Thyroid gland (tissue), 4 donors: ENCODE measurements around the gene RLF. TPM values are rescaled to one million over a fixed set of nuclear protein-coding genes. Genes with fewer than 3 reads are reported as not detected.
"Not testable (repeated sequence)": the region's sequence is repeated elsewhere in the genome, so short reads cannot be mapped to it uniquely, and the experiment has no call there.

ENCODE experiments used
- DNase-seq, 2 donors: peaks; one replicate each; pipeline ENCODE4 v3.0.0-alpha.2; 2019
- H3K27ac ChIP-seq, 3 donors: fragments of 200-600 bp; sonication (generic); 1 replicate in 2 of 3; 2 replicates in 1 of 3; pipeline ENCODE4 v1.5.1; 2016 to 2019; ENCODE audit warnings: mild to moderate bottlenecking in 1 of 3, moderate library complexity in 1 of 3
- H3K27me3 ChIP-seq: fragments of 200-600 bp; sonication (generic); one replicate; pipeline ENCODE4 v1.5.1; 2019
- H3K36me3 ChIP-seq, 2 donors: fragments of 200-600 bp; sonication (generic); one replicate each; pipeline ENCODE4 v1.5.1; 2016 to 2019
- H3K4me1 ChIP-seq, 2 donors: fragments of 200-600 bp; sonication (generic); one replicate each; pipeline ENCODE4 v1.5.1; 2017 to 2019
- H3K4me3 ChIP-seq, 3 donors: fragments of 200-600 bp; sonication (generic); replicated peaks in 1 of 3; 1 replicate in 2 of 3; 2 replicates in 1 of 3; pipeline ENCODE4 v1.5.1; 2016; ENCODE audit warnings: mild to moderate bottlenecking in 1 of 3
- H3K9me3 ChIP-seq: fragments of 200-600 bp; sonication (generic); one replicate; pipeline ENCODE4 v1.5.1; 2017
- POLR2A ChIP-seq, 2 donors: fragments of 450-650 bp; IDR thresholded peaks; one replicate each; pipeline ENCODE4 v1.6.1; 2017; ENCODE audit warnings: antibody characterized with exemption in 2 of 2, mild to moderate bottlenecking in 2 of 2, moderate library complexity in 1 of 2
- WGBS, 2 donors: methylation state at CpG; one replicate each; pipeline ENCODE4 v1.1.5; 2017; 5-methylcytosine and 5-hydroxymethylcytosine counted together
- intact Hi-C: fragments of 100-400 bp; cut with DNase I; formaldehyde crosslinking; loops from one replicate; pipeline ENCODE4 v1.15.1; 2023
- total RNA-seq, 4 donors: library from RNA; depleted of rRNA; stranded (reverse); fragments of >200 nt; gene quantifications; one replicate each; pipeline ENCODE4 v1.2.3, GENCODE V29; 2016
- TF ChIP-seq, protein P1 (sequence below), 6 experiments: fragments of 200-600 bp in 3 of 6; fragments of 450-650 bp in 3 of 6; sonication (generic) in 3 of 6; IDR thresholded peaks; one replicate each; pipeline ENCODE4 v1.5.1; 2016 to 2019; ENCODE audit warnings: antibody characterized with exemption in 6 of 6, mild to moderate bottlenecking in 2 of 6, inconsistent platforms in 1 of 6, moderate library complexity in 1 of 6

The RLF gene
- total RNA-seq, 4 donors from 2014 or later, result 17.3 to 31.0 (median 21.2) TPM

DNA sequence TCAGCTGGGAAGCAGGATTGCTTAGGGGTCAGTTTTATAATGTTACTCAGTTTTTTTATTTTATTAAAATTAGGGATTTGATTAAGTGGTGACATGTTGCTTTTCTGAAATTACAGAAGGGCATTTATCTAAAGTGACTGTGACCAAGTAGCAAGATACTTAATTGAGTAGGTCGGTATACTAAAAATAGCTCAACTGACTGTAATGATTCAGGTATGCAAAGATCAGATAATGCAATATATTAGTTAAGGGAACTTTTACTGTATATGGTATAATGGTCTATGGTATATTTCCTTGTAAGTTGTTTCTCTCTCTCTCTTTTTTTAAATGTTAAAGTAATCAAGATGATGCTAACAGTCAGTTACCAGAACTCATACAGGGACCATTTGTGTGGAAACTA lies 26.2 kb downstream of the RLF start:
- H3K36me3 ChIP-seq, result peaks cover 3 to 6% of the 10 kb centered on the region in 2 donors
- no peaks in the 10 kb centered on the region for H3K9me3 ChIP-seq
- WGBS, 2 donors, result 85 to 87% methylated on average over 1 of the region's 1 CpG
- intact Hi-C loops, result no loop called here
- no peak overlapping the region for H3K27ac ChIP-seq
- no peak for DNase-seq
- TF ChIP-seq POLR2A (IDR thresholded peaks at IDR 0.05), result no peak
- TF ChIP-seq, protein P1, sequence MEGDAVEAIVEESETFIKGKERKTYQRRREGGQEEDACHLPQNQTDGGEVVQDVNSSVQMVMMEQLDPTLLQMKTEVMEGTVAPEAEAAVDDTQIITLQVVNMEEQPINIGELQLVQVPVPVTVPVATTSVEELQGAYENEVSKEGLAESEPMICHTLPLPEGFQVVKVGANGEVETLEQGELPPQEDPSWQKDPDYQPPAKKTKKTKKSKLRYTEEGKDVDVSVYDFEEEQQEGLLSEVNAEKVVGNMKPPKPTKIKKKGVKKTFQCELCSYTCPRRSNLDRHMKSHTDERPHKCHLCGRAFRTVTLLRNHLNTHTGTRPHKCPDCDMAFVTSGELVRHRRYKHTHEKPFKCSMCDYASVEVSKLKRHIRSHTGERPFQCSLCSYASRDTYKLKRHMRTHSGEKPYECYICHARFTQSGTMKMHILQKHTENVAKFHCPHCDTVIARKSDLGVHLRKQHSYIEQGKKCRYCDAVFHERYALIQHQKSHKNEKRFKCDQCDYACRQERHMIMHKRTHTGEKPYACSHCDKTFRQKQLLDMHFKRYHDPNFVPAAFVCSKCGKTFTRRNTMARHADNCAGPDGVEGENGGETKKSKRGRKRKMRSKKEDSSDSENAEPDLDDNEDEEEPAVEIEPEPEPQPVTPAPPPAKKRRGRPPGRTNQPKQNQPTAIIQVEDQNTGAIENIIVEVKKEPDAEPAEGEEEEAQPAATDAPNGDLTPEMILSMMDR (IDR thresholded peaks at IDR 0.05), result no peak
- peaks cover 0 to 3% of the 10 kb centered on the region in 2 donors for H3K4me1 ChIP-seq
- H3K27me3 ChIP-seq, result no peaks in the 10 kb centered on the region
- no peak overlapping the region for H3K4me3 ChIP-seq

GRCh38 chr1:40194639-40195038 lies 33.5 kb downstream of the RLF start:
- H3K27ac ChIP-seq, H3K4me1 ChIP-seq, H3K4me3 ChIP-seq, DNase-seq, H3K9me3 ChIP-seq, intact Hi-C loops, H3K27me3 ChIP-seq: not testable (repeated sequence)
- WGBS, 2 donors, result 95 to 97% methylated on average over 6 of the region's 6 CpGs
- H3K36me3 ChIP-seq, result peaks cover 6 to 17% of the 10 kb centered on the region in 2 donors

DNA sequence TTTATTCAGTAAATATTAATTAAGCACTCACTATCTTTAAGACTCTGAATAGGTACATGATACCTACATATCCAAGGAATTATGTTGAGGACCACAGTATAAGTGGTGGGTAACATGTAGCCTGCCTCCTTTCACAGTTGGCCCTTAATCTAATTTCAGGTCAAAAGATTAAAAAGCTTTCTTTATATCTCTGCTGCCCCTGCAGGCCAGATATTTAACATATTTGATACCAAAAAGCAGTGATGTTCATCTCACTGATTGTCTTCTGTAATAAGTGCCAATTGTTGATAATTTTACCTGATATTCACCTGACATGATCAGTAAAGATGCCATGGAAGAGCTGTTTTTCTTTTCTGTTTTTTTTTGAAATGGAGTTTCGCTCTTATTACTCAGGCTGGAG lies 36.5 kb downstream of the RLF start:
- TF ChIP-seq POLR2A (IDR thresholded peaks at IDR 0.05), result no peak
- TF ChIP-seq, protein P1 (IDR thresholded peaks at IDR 0.05), result no peak
- Histone ChIP-seq H3K27ac (no peak overlapping the region), H3K36me3 (peaks cover 0 to 13% of the 10 kb centered on the region in 2 donors), H3K4me1 (no peaks in the 10 kb centered on the region), H3K4me3 (no peak overlapping the region), H3K9me3 (no peaks in the 10 kb centered on the region), H3K27me3 (no peaks in the 10 kb centered on the region)
- WGBS, 2 donors, result 96 to 97% methylated on average over 1 of the region's 1 CpG
- DNase-seq, result no peak
- intact Hi-C loops, result no loop called here

- 93 to 94% methylated on average over 3 of the region's 3 CpGs for WGBS, 2 donors
- H3K4me1 ChIP-seq, result no peaks in the 10 kb centered on the region
- TF ChIP-seq, protein P1 (IDR thresholded peaks at IDR 0.05), result no peak
- no peak for TF ChIP-seq POLR2A (IDR thresholded peaks at IDR 0.05)
- H3K27ac ChIP-seq, result no peak overlapping the region
- no peaks in the 10 kb centered on the region for H3K9me3 ChIP-seq
- H3K27me3 ChIP-seq, result no peaks in the 10 kb centered on the region
- no peak overlapping the region for H3K4me3 ChIP-seq
- no peak for DNase-seq
- peaks cover 0 to 13% of the 10 kb centered on the region in 2 donors for H3K36me3 ChIP-seq
- intact Hi-C loops, result no loop called here
These were observed 37.9 kb downstream of the RLF start for GRCh38 chr1:40199126-40199525.

DNA sequence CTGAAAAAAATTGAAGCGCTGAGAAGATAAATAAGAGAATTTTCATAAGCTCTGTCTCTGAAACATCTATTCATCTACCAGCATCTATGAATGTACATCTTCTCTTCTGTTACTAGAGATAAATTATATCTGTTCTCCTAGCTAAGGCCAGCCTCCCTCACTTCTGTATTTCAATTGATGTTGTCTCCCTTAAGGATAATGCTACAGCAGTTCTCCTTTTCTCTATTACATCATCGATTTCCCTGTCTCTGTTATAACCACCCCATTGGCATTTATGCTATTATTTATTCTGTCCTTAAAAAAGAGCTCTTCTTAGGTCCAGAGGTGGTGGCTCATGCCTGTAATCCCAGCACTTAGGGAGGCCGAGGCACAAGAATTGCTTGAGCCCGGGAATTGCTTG lies 43.7 kb downstream of the RLF start:
- Histone ChIP-seq H3K27ac (no peak overlapping the region), H3K27me3 (no peaks in the 10 kb centered on the region), H3K4me3 (no peak overlapping the region), H3K4me1 (no peaks in the 10 kb centered on the region), H3K9me3 (no peaks in the 10 kb centered on the region), H3K36me3 (peaks cover 0 to 7% of the 10 kb centered on the region in 2 donors)
- WGBS, 2 donors, result 97 to 99% methylated on average over 4 of the region's 4 CpGs
- intact Hi-C loops, result no loop called here
- DNase-seq, result no peak
- TF ChIP-seq POLR2A (IDR thresholded peaks at IDR 0.05), result no peak
- TF ChIP-seq, protein P1 (IDR thresholded peaks at IDR 0.05), result no peak
